Measurements from ENCODE around the gene IKBKG.

- no peak for TF ChIP-seq CTCF (conservative IDR thresholded peaks at IDR 0.05; ENCODE audit: low read depth, low read length)
- no peak for TF ChIP-seq EZH2 (IDR thresholded peaks at IDR 0.05; ENCODE audit: borderline replicate concordance, low read depth, low read length, poor library complexity, severe bottlenecking)
These were observed 32.1 kb upstream of the IKBKG start for GRCh38 chrX:154515090-154515965.

All from A673 (cell line).